NCI-H2081 (cell line): ENCODE results near the gene BEST3.

Experiments
- DNase-seq, 2 experiments: peaks; one replicate each; lab custom pipeline; 2025; lab: John Stamatoyannopoulos, UW

The BEST3 gene

GRCh38 chr12:69688021-69688420, 11.1 kb downstream of the BEST3 start:
- no peak for DNase-seq

- DNase-seq, result no peak
Observed at GRCh38 chr12:69687390-69687789, 11.7 kb downstream of the BEST3 start.

- DNase-seq, result no peak
Observed at GRCh38 chr12:69686731-69687130, 12.4 kb downstream of the BEST3 start.

- DNase-seq, result no peak
Observed at GRCh38 chr12:69685810-69686209, 13.3 kb downstream of the BEST3 start.

GRCh38 chr12:69684466-69684865, 14.6 kb downstream of the BEST3 start:
- DNase-seq, result no peak

GRCh38 chr12:69682110-69682755, 16.9 kb downstream of the BEST3 start:
- DNase-seq, result no peak

- no peak for DNase-seq
Observed at GRCh38 chr12:69679119-69679518, 20.0 kb downstream of the BEST3 start.

- DNase-seq, result no peak
Observed at GRCh38 chr12:69676257-69677012, 22.7 kb downstream of the BEST3 start.

- no peak for DNase-seq
Observed at GRCh38 chr12:69672195-69672594, 26.9 kb downstream of the BEST3 start.

GRCh38 chr12:69671597-69671996, 27.5 kb downstream of the BEST3 start:
- no peak for DNase-seq

- DNase-seq, result no peak
Observed at GRCh38 chr12:69666798-69667197, 32.3 kb downstream of the BEST3 start.

- DNase-seq, result peak in 1 of 2 experiments; percentile 12
Observed at GRCh38 chr12:69664930-69665377, 34.1 kb downstream of the BEST3 start.

- DNase-seq, result no peak
Observed at GRCh38 chr12:69663726-69664125, 35.4 kb downstream of the BEST3 start.

GRCh38 chr12:69662764-69663163, 36.3 kb downstream of the BEST3 start:
- no peak for DNase-seq

GRCh38 chr12:69661386-69661785, 37.7 kb downstream of the BEST3 start:
- DNase-seq, result no peak

- no peak for DNase-seq
Observed at GRCh38 chr12:69660164-69660863, 38.8 kb downstream of the BEST3 start.

- DNase-seq, result no peak
Observed at GRCh38 chr12:69658203-69658602, 40.9 kb downstream of the BEST3 start.

- no peak for DNase-seq
Observed at GRCh38 chr12:69657376-69658137, 41.5 kb downstream of the BEST3 start.

GRCh38 chr12:69655616-69656340, 43.3 kb downstream of the BEST3 start:
- DNase-seq, result no peak

GRCh38 chr12:69653703-69654102, 45.4 kb downstream of the BEST3 start:
- DNase-seq, result no peak

GRCh38 chr12:69651922-69652321, 47.2 kb downstream of the BEST3 start:
- no peak for DNase-seq
